ENCODE results near the gene ANTXRL. TPM values are rescaled to one million over a fixed set of nuclear protein-coding genes. Genes with fewer than 3 reads are reported as not detected.
A peak's percentile ranks its signal among the peaks of the same experiment; 100 is the strongest.
"Not testable (repeated sequence)": the region's sequence is repeated elsewhere in the genome, so short reads cannot be mapped to it uniquely, and the experiment has no call there.

Gene ANTXRL
- total RNA-seq, 2 donors from 2014 or later, result not detected

- intact Hi-C loops (cut with DNase I, micrococcal nuclease), result no loop called here
- DNase-seq (no peak), ATAC-seq (no peak)
These were observed 3.5 kb downstream of the ANTXRL start for GRCh38 chr10:46290101-46290886.

GRCh38 chr10:46291817-46292572, 5.2 kb downstream of the ANTXRL start:
- peak in 1 of 2 donors; percentile 33 for DNase-seq
- ATAC-seq, result peak; percentile 86
- intact Hi-C loops (cut with DNase I, micrococcal nuclease), result no loop called here

- ATAC-seq (peak; percentile 18), DNase-seq (no peak)
- intact Hi-C loops (cut with DNase I, micrococcal nuclease), result no loop called here
These were observed 5.8 kb downstream of the ANTXRL start for GRCh38 chr10:46292573-46293023.

- DNase-seq (peak in 1 of 2 donors; percentile 4), ATAC-seq (no peak)
- intact Hi-C loops (cut with DNase I, micrococcal nuclease), result no loop called here
These were observed 6.4 kb downstream of the ANTXRL start for GRCh38 chr10:46293228-46293627.

GRCh38 chr10:46293832-46294640, 7.2 kb downstream of the ANTXRL start:
- DNase-seq (peak in 1 of 2 donors; percentile 23), ATAC-seq (no peak)
- intact Hi-C loops (cut with DNase I, micrococcal nuclease), result no loop called here

- no peak for ATAC-seq
- intact Hi-C loops (cut with DNase I, micrococcal nuclease), result no loop called here
- DNase-seq, result peak in 1 of 2 donors; percentile 9
These were observed 7.9 kb downstream of the ANTXRL start for GRCh38 chr10:46294641-46295220.

GRCh38 chr10:46295350-46296010, 8.7 kb downstream of the ANTXRL start:
- intact Hi-C loops (cut with DNase I, micrococcal nuclease); DNase-seq; ATAC-seq: not testable (repeated sequence)

GRCh38 chr10:46296086-46296485, 9.3 kb downstream of the ANTXRL start:
- intact Hi-C loops (cut with DNase I, micrococcal nuclease); DNase-seq; ATAC-seq: not testable (repeated sequence)

- intact Hi-C loops (cut with DNase I, micrococcal nuclease), result no loop called here
- DNase-seq (peak in 1 of 2 donors; percentile 9), ATAC-seq (no peak)
These were observed 9.9 kb downstream of the ANTXRL start for GRCh38 chr10:46296641-46297141.

- ATAC-seq (peak; percentile 59), DNase-seq (peak in 1 of 2 donors; percentile 17)
- intact Hi-C loops (cut with DNase I, micrococcal nuclease), result no loop called here
These were observed 10.8 kb downstream of the ANTXRL start for GRCh38 chr10:46297406-46298204.

GRCh38 chr10:46298477-46299285, 11.9 kb downstream of the ANTXRL start:
- ATAC-seq, result no peak
- intact Hi-C loops (cut with DNase I, micrococcal nuclease), result no loop called here
- peak in 1 of 2 donors; percentile 17 for DNase-seq

GRCh38 chr10:46299286-46299535, 12.4 kb downstream of the ANTXRL start:
- intact Hi-C loops (cut with DNase I, micrococcal nuclease), result no loop called here

GRCh38 chr10:46299536-46300369, 13.0 kb downstream of the ANTXRL start:
- peak in 1 of 2 donors; percentile 18 for DNase-seq
- intact Hi-C loops (cut with DNase I, micrococcal nuclease), result no loop called here

More at GRCh38 chr10:46299286-46299535, 12.4 kb downstream of the ANTXRL start:
- DNase-seq (no peak), ATAC-seq (no peak)

GRCh38 chr10:46300370-46300711, 13.5 kb downstream of the ANTXRL start:
- peak in 1 of 2 donors; percentile 19 for DNase-seq
- intact Hi-C loops (cut with DNase I, micrococcal nuclease); ATAC-seq: not testable (repeated sequence)

More at GRCh38 chr10:46299536-46300369, 13.0 kb downstream of the ANTXRL start:
- ATAC-seq, result no peak

- ATAC-seq, result no peak
These were observed 14.4 kb downstream of the ANTXRL start for GRCh38 chr10:46301056-46301645.

More at GRCh38 chr10:46301056-46301645, 14.4 kb downstream of the ANTXRL start:
- intact Hi-C loops (cut with DNase I, micrococcal nuclease), result no loop called here
- DNase-seq, result no peak
